ENCODE results near the gene SCRN3. TPM values are rescaled to one million over a fixed set of nuclear protein-coding genes. Genes with fewer than 3 reads are reported as not detected.
A peak's percentile ranks its signal among the peaks of the same experiment; 100 is the strongest.

The SCRN3 gene
- total and polyA plus RNA-seq, 4 donors = 11.0 to 34.0 (median 18.6) TPM

GRCh38 chr2:174392706-174393105 is 2.8 kb upstream of the SCRN3 start:
- ATAC-seq (ENCODE audit: insufficient read depth, low FRiP score) (no peak), DNase-seq (no peak)
- Histone ChIP-seq H3K27me3 (ENCODE audit: control insufficient read depth in 3 of 3, insufficient read depth in 3 of 3, low read length in 2 of 3) (no peaks in the 10 kb centered on the region), H3K9ac (ENCODE audit: insufficient read depth in 1 of 2, low read length in 2 of 2) (no peak overlapping the region), H3K9me3 (ENCODE audit: control insufficient read depth in 4 of 4, insufficient read depth in 3 of 4, low read length in 3 of 4) (no peaks in the 10 kb centered on the region), H3K27ac (ENCODE audit: low read depth in 1 of 2, low read length in 1 of 2) (no peak overlapping the region), H3K36me3 (ENCODE audit: control insufficient read depth in 4 of 4, insufficient read depth in 4 of 4, low read length in 4 of 4) (peaks cover 0 to 11% (median under 1%) of the 10 kb centered on the region in 4 donors), H3K4me1 (ENCODE audit: control insufficient read depth in 5 of 5, insufficient read depth in 5 of 5, low read length in 5 of 5) (peaks cover 0 to 21% (median 9%) of the 10 kb centered on the region in 5 donors), H3K4me3 (no peak overlapping the region)
- no peak for TF ChIP-seq CTCF (IDR thresholded peaks at IDR 0.05; ENCODE audit: control extremely low read depth, extremely low read depth)

DNA sequence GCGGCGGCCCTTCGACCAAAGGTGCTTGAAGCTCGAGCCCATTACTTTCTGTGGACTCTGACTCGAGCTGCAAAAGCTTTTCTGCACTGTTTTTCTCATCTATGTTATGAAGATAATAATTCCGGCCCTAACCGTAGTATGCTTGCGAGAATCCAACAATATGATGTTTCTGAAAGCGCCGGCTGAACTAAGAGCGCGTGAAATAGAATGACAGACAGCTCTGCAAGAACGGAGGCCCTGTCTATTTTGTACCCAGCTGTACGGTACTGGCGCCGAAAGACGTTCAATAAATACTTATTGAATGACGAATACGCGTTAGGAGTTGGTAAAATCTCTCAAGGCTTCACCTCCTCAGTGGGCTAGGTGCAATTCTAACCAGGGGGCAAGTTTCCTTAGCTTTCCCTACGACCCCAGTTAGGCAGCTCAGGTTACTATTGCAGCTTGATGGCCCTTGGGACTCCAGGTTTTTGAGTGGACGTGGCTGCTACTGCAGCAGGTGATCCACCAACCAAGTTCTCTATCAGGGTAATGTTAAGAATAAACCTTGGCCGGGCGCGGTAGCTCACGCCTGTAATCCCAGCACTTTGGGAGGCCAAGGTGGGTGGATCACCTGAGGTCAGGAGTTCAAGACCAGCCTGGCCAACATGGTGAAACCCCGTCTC is 570 bp downstream of the SCRN3 start:
- H3K36me3 ChIP-seq (ENCODE audit: control insufficient read depth in 4 of 4, insufficient read depth in 4 of 4, low read length in 4 of 4) = peaks cover 0 to 8% (median 2%) of the 10 kb centered on the region in 4 donors
- peak overlapping the region; percentile 74 to 78 for H3K9ac ChIP-seq (ENCODE audit: insufficient read depth in 1 of 2, low read length in 2 of 2)
- DNase-seq (peak; percentile 20 to 52 (median 26)), ATAC-seq (ENCODE audit: insufficient read depth, low FRiP score) (peak; percentile 28)
- peaks cover 0 to 21% (median 9%) of the 10 kb centered on the region in 5 donors for H3K4me1 ChIP-seq (ENCODE audit: control insufficient read depth in 5 of 5, insufficient read depth in 5 of 5, low read length in 5 of 5)
- H3K27me3 ChIP-seq (ENCODE audit: control insufficient read depth in 3 of 3, insufficient read depth in 3 of 3, low read length in 2 of 3) = no peaks in the 10 kb centered on the region
- H3K9me3 ChIP-seq (ENCODE audit: control insufficient read depth in 4 of 4, insufficient read depth in 3 of 4, low read length in 3 of 4) = no peaks in the 10 kb centered on the region
- H3K4me3 ChIP-seq = peak overlapping the region; percentile 91
- no peak for TF ChIP-seq CTCF (IDR thresholded peaks at IDR 0.05; ENCODE audit: control extremely low read depth, extremely low read depth)
- 14 to 15% methylated on average over 27 of the region's 27 CpGs for whole genome bisulfite sequencing, 2 donors
- peak overlapping the region; percentile 87 to 95 for H3K27ac ChIP-seq (ENCODE audit: low read depth in 1 of 2, low read length in 1 of 2)

GRCh38 chr2:174397773-174398172 is 2.2 kb downstream of the SCRN3 start:
- no peaks in the 10 kb centered on the region for H3K9me3 ChIP-seq (ENCODE audit: control insufficient read depth in 4 of 4, insufficient read depth in 3 of 4, low read length in 3 of 4)
- no peak for TF ChIP-seq CTCF (IDR thresholded peaks at IDR 0.05; ENCODE audit: control extremely low read depth, extremely low read depth)
- H3K9ac ChIP-seq (ENCODE audit: insufficient read depth in 1 of 2, low read length in 2 of 2) = no peak overlapping the region
- peaks cover 0 to 6% (median 2%) of the 10 kb centered on the region in 4 donors for H3K36me3 ChIP-seq (ENCODE audit: control insufficient read depth in 4 of 4, insufficient read depth in 4 of 4, low read length in 4 of 4)
- ATAC-seq (ENCODE audit: insufficient read depth, low FRiP score) (no peak), DNase-seq (no peak)
- H3K27ac ChIP-seq (ENCODE audit: low read depth in 1 of 2, low read length in 1 of 2) = no peak overlapping the region
- 85 to 87% methylated on average over 3 of the region's 3 CpGs for WGBS, 2 donors
- H3K27me3 ChIP-seq (ENCODE audit: control insufficient read depth in 3 of 3, insufficient read depth in 3 of 3, low read length in 2 of 3) = no peaks in the 10 kb centered on the region
- peaks cover 0 to 21% (median 9%) of the 10 kb centered on the region in 5 donors for H3K4me1 ChIP-seq (ENCODE audit: control insufficient read depth in 5 of 5, insufficient read depth in 5 of 5, low read length in 5 of 5)
- no peak overlapping the region for H3K4me3 ChIP-seq
